ENCODE measurements around the gene TMEM231.

TMEM231 gene

GRCh38 chr16:75506107-75506506 is 49.9 kb downstream of the TMEM231 start:
- TF ChIP-seq REST (IDR thresholded peaks at IDR 0.05; ENCODE audit: insufficient read depth in 1 of 2, low read depth in 2 of 2, low read length in 2 of 2), result no peak
- no peak for TF ChIP-seq FOXP2 (optimal IDR thresholded peaks at IDR 0.05; ENCODE audit: borderline replicate concordance, extremely low read depth, extremely low read length, insufficient read depth)
- TF ChIP-seq TAF1 (IDR thresholded peaks at IDR 0.05; ENCODE audit: borderline replicate concordance, insufficient read depth, low read length), result no peak
- TF ChIP-seq SIN3A (IDR thresholded peaks at IDR 0.05; ENCODE audit: borderline replicate concordance, insufficient read depth, low read length), result no peak
- no peak for TF ChIP-seq POLR2AphosphoS5 (IDR thresholded peaks at IDR 0.05; ENCODE audit: low read depth, low read length)

- TF ChIP-seq REST (IDR thresholded peaks at IDR 0.05; ENCODE audit: insufficient read depth in 1 of 2, low read depth in 2 of 2, low read length in 2 of 2) (no peak), POLR2AphosphoS5 (IDR thresholded peaks at IDR 0.05; ENCODE audit: low read depth, low read length) (no peak)
Measured at GRCh38 chr16:75503801-75504200, 52.3 kb downstream of the TMEM231 start.

- no peak for TF ChIP-seq FOXP2 (optimal IDR thresholded peaks at IDR 0.05; ENCODE audit: borderline replicate concordance, extremely low read depth, extremely low read length, insufficient read depth)
- no peak for TF ChIP-seq REST (IDR thresholded peaks at IDR 0.05; ENCODE audit: insufficient read depth in 1 of 2, low read depth in 2 of 2, low read length in 2 of 2)
- TF ChIP-seq SIN3A (IDR thresholded peaks at IDR 0.05; ENCODE audit: borderline replicate concordance, insufficient read depth, low read length), result no peak
- no peak for TF ChIP-seq TAF1 (IDR thresholded peaks at IDR 0.05; ENCODE audit: borderline replicate concordance, insufficient read depth, low read length)
- TF ChIP-seq POLR2AphosphoS5 (IDR thresholded peaks at IDR 0.05; ENCODE audit: low read depth, low read length), result no peak
Measured at GRCh38 chr16:75502916-75503605, 53.0 kb downstream of the TMEM231 start.

GRCh38 chr16:75501359-75501758 is 54.7 kb downstream of the TMEM231 start:
- TF ChIP-seq REST (IDR thresholded peaks at IDR 0.05; ENCODE audit: insufficient read depth in 1 of 2, low read depth in 2 of 2, low read length in 2 of 2), result no peak
- TF ChIP-seq FOXP2 (optimal IDR thresholded peaks at IDR 0.05; ENCODE audit: borderline replicate concordance, extremely low read depth, extremely low read length, insufficient read depth), result no peak
- no peak for TF ChIP-seq POLR2AphosphoS5 (IDR thresholded peaks at IDR 0.05; ENCODE audit: low read depth, low read length)
- no peak for TF ChIP-seq TAF1 (IDR thresholded peaks at IDR 0.05; ENCODE audit: borderline replicate concordance, insufficient read depth, low read length)
- TF ChIP-seq SIN3A (IDR thresholded peaks at IDR 0.05; ENCODE audit: borderline replicate concordance, insufficient read depth, low read length), result no peak

- TF ChIP-seq FOXP2 (optimal IDR thresholded peaks at IDR 0.05; ENCODE audit: borderline replicate concordance, extremely low read depth, extremely low read length, insufficient read depth) (no peak), POLR2AphosphoS5 (IDR thresholded peaks at IDR 0.05; ENCODE audit: low read depth, low read length) (no peak), SIN3A (IDR thresholded peaks at IDR 0.05; ENCODE audit: borderline replicate concordance, insufficient read depth, low read length) (no peak), TAF1 (IDR thresholded peaks at IDR 0.05; ENCODE audit: borderline replicate concordance, insufficient read depth, low read length) (no peak), REST (IDR thresholded peaks at IDR 0.05; ENCODE audit: insufficient read depth in 1 of 2, low read depth in 2 of 2, low read length in 2 of 2) (no peak)
Measured at GRCh38 chr16:75497558-75497957, 58.5 kb downstream of the TMEM231 start.
